Left forelimb (tissue), 1 donor: ENCODE results near the gene FBXO42.
"Not testable (repeated sequence)": the region's sequence is repeated elsewhere in the genome, so short reads cannot be mapped to it uniquely, and the experiment has no call there.

ENCODE experiments used
- DNase-seq: peaks from one replicate; pipeline ENCODE4 v3.0.0-alpha.2; 2018; ENCODE audit warnings: low spot score

FBXO42 gene

GRCh38 chr1:16218014-16218673 lies 134.1 kb downstream of the FBXO42 start:
- DNase-seq, result no peak

- DNase-seq, result peak; percentile 96
Measured at GRCh38 chr1:16217061-16217785, 135.1 kb downstream of the FBXO42 start.

GRCh38 chr1:16215882-16216753 lies 136.2 kb downstream of the FBXO42 start:
- peak; percentile 87 for DNase-seq

- DNase-seq, result not testable (repeated sequence)
Measured at GRCh38 chr1:16215240-16215639, 137.0 kb downstream of the FBXO42 start.

- not testable (repeated sequence) for DNase-seq
Measured at GRCh38 chr1:16213544-16213943, 138.7 kb downstream of the FBXO42 start.

GRCh38 chr1:16213013-16213412 lies 139.3 kb downstream of the FBXO42 start:
- no peak for DNase-seq

- DNase-seq, result no peak
Measured at GRCh38 chr1:16212251-16212961, 139.9 kb downstream of the FBXO42 start, which contains the start of gene ARHGEF19. Gene ARHGEF19, minus strand, starts transcription at chr1:16212652. Its CDS starts 3,598 bp downstream, at chr1:16209054.

- no peak for DNase-seq
Measured at GRCh38 chr1:16211824-16212223, 140.5 kb downstream of the FBXO42 start.

- DNase-seq, result no peak
Measured at GRCh38 chr1:16210581-16210980, 141.7 kb downstream of the FBXO42 start.

- DNase-seq, result no peak
Measured at GRCh38 chr1:16209847-16210407, 142.4 kb downstream of the FBXO42 start.

- no peak for DNase-seq
Measured at GRCh38 chr1:16209132-16209846, 143.0 kb downstream of the FBXO42 start.

GRCh38 chr1:16208270-16208987 lies 143.9 kb downstream of the FBXO42 start:
- no peak for DNase-seq

GRCh38 chr1:16207318-16208269 lies 144.7 kb downstream of the FBXO42 start:
- no peak for DNase-seq

- DNase-seq, result peak; percentile 96
Measured at GRCh38 chr1:16206547-16207317, 145.5 kb downstream of the FBXO42 start.

- DNase-seq, result no peak
Measured at GRCh38 chr1:16205891-16206546, 146.3 kb downstream of the FBXO42 start.

GRCh38 chr1:16205334-16205671 lies 147.0 kb downstream of the FBXO42 start:
- DNase-seq, result no peak

- DNase-seq, result no peak
Measured at GRCh38 chr1:16204634-16205333, 147.5 kb downstream of the FBXO42 start.
